ENCODE results near the gene TNFRSF14. TPM values are rescaled to one million over a fixed set of nuclear protein-coding genes. Genes with fewer than 3 reads are reported as not detected.
A peak's percentile ranks its signal among the peaks of the same experiment; 100 is the strongest.

Gene TNFRSF14
- total and polyA plus RNA-seq, 2 donors (not counting 1 experiment from before 2014, with no cell fraction given), result 239 to 427 TPM

DNA sequence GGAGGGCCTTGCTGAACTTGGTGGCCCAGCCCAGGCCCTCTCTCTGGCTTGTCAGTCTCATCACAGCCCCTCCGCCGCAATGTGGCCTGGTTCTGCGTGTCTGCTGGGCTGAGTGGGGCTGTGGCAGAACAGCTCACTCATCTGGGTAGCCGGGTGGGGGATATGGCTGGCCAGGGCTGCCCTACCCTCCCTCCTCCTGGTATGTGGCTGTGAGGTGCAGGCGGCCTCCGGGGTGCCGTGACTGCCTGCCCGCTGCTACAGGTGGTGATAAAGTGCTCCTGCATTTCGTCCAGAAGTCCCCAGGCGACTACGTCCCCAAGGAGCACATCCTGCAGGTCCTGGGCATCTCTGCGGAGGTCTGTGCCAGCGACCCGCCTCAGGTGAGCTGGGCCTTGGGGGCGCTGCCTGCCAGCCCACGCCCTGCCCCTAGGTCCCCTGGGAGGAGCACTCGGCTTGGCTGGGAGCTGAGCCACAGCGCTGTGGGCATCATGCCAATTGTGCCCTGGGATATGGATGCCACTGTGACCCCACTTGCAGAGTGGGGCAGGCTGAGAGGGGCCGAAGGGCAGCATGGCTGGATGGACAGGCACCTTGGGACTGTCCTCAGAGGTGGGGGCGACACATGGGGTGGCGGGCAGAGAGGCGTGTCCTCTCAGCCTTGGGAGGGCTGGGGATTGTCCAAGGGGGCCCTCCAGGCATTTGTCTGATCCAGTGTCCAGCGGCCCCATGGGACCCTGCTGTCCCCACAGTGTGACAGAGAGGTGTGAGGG, 32.7 kb downstream of the TNFRSF14 start:
- Mint-ChIP-seq H3K27me3 (no peaks in the 10 kb centered on the region), H3K27ac (no peak overlapping the region), H3K4me3 (peak overlapping the region; percentile 52), H3K4me1 (peaks cover 25% of the 10 kb centered on the region), H3K9me3 (ENCODE audit: insufficient read depth) (no peaks in the 10 kb centered on the region)
- Histone ChIP-seq H3K79me2 (ENCODE audit: control insufficient read depth, insufficient read depth, low read length) (peaks cover 12% of the 10 kb centered on the region), H3K27ac (ENCODE audit: low read length in 2 of 2) (no peak overlapping the region), H4K20me1 (ENCODE audit: control insufficient read depth, insufficient read depth, low read length, poor library complexity, severe bottlenecking) (no peaks in the 10 kb centered on the region), H3K36me3 (replicated peaks in 1 of 2; ENCODE audit: control extremely low read depth in 1 of 2, control insufficient read depth in 1 of 2, extremely low read depth in 1 of 2, insufficient read depth in 2 of 2, low read length in 1 of 2) (peaks cover 0 to 3% of the 10 kb centered on the region in 2 experiments), H3K4me1 (ENCODE audit: control insufficient read depth in 2 of 2, insufficient read depth in 2 of 2, low read length in 2 of 2) (peaks cover 22 to 33% of the 10 kb centered on the region in 2 donors), H2AFZ (ENCODE audit: insufficient read depth, low read depth, low read length, poor library complexity, severe bottlenecking) (no peak overlapping the region), H3K4me2 (replicated peaks; ENCODE audit: low read depth, low read length, poor library complexity, severe bottlenecking) (no peak overlapping the region), H3K9me3 (ENCODE audit: control extremely low read depth in 1 of 3, control insufficient read depth in 2 of 3, insufficient read depth in 1 of 3, low read length in 2 of 3) (no peaks in the 10 kb centered on the region), H3K27me3 (replicated peaks in 1 of 4; ENCODE audit: control extremely low read depth in 1 of 4, control insufficient read depth in 3 of 4, insufficient read depth in 4 of 4, low read length in 3 of 4) (peaks cover 0 to 3% (median 0%) of the 10 kb centered on the region in 4 experiments), H3K9ac (ENCODE audit: low read length) (no peak overlapping the region), H3K4me3 (ENCODE audit: control extremely low read depth in 1 of 5, extremely low read depth in 1 of 5, insufficient read depth in 1 of 5, low read depth in 2 of 5, low read length in 4 of 5) (no peak overlapping the region)
- ChIA-PET POLR2A (no interaction called here), CTCF (no interaction called here)
- DNase-seq (peak; percentile 30), ATAC-seq (ENCODE audit: low read depth) (no peak)
- intact Hi-C loops (cut with micrococcal nuclease), result no loop called here
- WGBS (ENCODE audit: insufficient coverage), result 89% methylated on average over 23 of the region's 23 CpGs
- TF ChIP-seq EZH2 (IDR thresholded peaks at IDR 0.05; ENCODE audit: borderline replicate concordance, insufficient read depth, low read depth, low read length, poor library complexity, severe bottlenecking), result no peak
- TF ChIP-seq, protein P1, sequence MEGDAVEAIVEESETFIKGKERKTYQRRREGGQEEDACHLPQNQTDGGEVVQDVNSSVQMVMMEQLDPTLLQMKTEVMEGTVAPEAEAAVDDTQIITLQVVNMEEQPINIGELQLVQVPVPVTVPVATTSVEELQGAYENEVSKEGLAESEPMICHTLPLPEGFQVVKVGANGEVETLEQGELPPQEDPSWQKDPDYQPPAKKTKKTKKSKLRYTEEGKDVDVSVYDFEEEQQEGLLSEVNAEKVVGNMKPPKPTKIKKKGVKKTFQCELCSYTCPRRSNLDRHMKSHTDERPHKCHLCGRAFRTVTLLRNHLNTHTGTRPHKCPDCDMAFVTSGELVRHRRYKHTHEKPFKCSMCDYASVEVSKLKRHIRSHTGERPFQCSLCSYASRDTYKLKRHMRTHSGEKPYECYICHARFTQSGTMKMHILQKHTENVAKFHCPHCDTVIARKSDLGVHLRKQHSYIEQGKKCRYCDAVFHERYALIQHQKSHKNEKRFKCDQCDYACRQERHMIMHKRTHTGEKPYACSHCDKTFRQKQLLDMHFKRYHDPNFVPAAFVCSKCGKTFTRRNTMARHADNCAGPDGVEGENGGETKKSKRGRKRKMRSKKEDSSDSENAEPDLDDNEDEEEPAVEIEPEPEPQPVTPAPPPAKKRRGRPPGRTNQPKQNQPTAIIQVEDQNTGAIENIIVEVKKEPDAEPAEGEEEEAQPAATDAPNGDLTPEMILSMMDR (IDR thresholded peaks at IDR 0.05), result no peak

All from B cell (primary cell).